Stimulated activated memory B cell treated with anti-CD40 and anti-IgM and Interleukin-4, amounts not matched to agents 10 μg/mL and 1 μg/mL and 100 μg/mL, for 72 hours (primary cell): ENCODE data around the gene KRTAP9-9.

Source experiments
- ATAC-seq: fragments of 150-1000 bp; cut with Tn5 transposase; 2 replicates; pipeline ENCODE4 v1.10.0; 2021
- H3K27ac Mint-ChIP-seq: one replicate; pipeline ENCODE4 v1.8.0; 2022; ENCODE audit warnings: mild to moderate bottlenecking, mixed read lengths
- H3K27me3 Mint-ChIP-seq: one replicate; pipeline ENCODE4 v1.8.0; 2022; ENCODE audit warnings: mixed read lengths
- H3K36me3 Mint-ChIP-seq: one replicate; pipeline ENCODE4 v1.8.0; 2022; ENCODE audit warnings: mixed read lengths
- H3K4me1 Mint-ChIP-seq: one replicate; pipeline ENCODE4 v1.8.0; 2022; ENCODE audit warnings: mixed read lengths
- H3K4me3 Mint-ChIP-seq: one replicate; pipeline ENCODE4 v1.8.0; 2022; ENCODE audit warnings: mild to moderate bottlenecking, moderate library complexity, mixed read lengths
- H3K9me3 Mint-ChIP-seq: one replicate; pipeline ENCODE4 v1.8.0; 2022; ENCODE audit warnings: mixed read lengths

Gene KRTAP9-9

GRCh38 chr17:41287050-41287449 lies 31.9 kb downstream of the KRTAP9-9 start:
- no peak overlapping the region for H3K27ac Mint-ChIP-seq
- peaks cover 4% of the 10 kb centered on the region for H3K4me1 Mint-ChIP-seq
- H3K27me3 Mint-ChIP-seq, result peaks cover 14% of the 10 kb centered on the region
- no peak for ATAC-seq
- no peak overlapping the region for H3K4me3 Mint-ChIP-seq
- no peaks in the 10 kb centered on the region for H3K36me3 Mint-ChIP-seq
- no peaks in the 10 kb centered on the region for H3K9me3 Mint-ChIP-seq

- Mint-ChIP-seq H3K4me3 (no peak overlapping the region), H3K9me3 (no peaks in the 10 kb centered on the region), H3K27ac (no peak overlapping the region), H3K4me1 (peaks cover 2% of the 10 kb centered on the region), H3K27me3 (peaks cover 22% of the 10 kb centered on the region), H3K36me3 (no peaks in the 10 kb centered on the region)
- ATAC-seq, result no peak
Measured at GRCh38 chr17:41294016-41294415, 38.8 kb downstream of the KRTAP9-9 start.

GRCh38 chr17:41296846-41297245 lies 41.7 kb downstream of the KRTAP9-9 start:
- Mint-ChIP-seq H3K27ac (no peak overlapping the region), H3K4me1 (no peaks in the 10 kb centered on the region), H3K36me3 (no peaks in the 10 kb centered on the region), H3K9me3 (no peaks in the 10 kb centered on the region), H3K27me3 (peaks cover 23% of the 10 kb centered on the region), H3K4me3 (no peak overlapping the region)
- no peak for ATAC-seq

GRCh38 chr17:41298458-41299135 lies 43.4 kb downstream of the KRTAP9-9 start:
- no peak for ATAC-seq
- Mint-ChIP-seq H3K36me3 (no peaks in the 10 kb centered on the region), H3K4me1 (peaks cover 2% of the 10 kb centered on the region)

GRCh38 chr17:41301204-41301790 lies 46.1 kb downstream of the KRTAP9-9 start:
- Mint-ChIP-seq H3K27ac (no peak overlapping the region), H3K4me1 (peaks cover 6% of the 10 kb centered on the region), H3K27me3 (peaks cover 14% of the 10 kb centered on the region), H3K9me3 (no peaks in the 10 kb centered on the region), H3K4me3 (no peak overlapping the region), H3K36me3 (no peaks in the 10 kb centered on the region)
- no peak for ATAC-seq

More at GRCh38 chr17:41298458-41299135, 43.4 kb downstream of the KRTAP9-9 start:
- Mint-ChIP-seq H3K27ac (no peak overlapping the region), H3K27me3 (peaks cover 14% of the 10 kb centered on the region), H3K9me3 (no peaks in the 10 kb centered on the region), H3K4me3 (no peak overlapping the region)

GRCh38 chr17:41301916-41302901 lies 47.0 kb downstream of the KRTAP9-9 start, which contains the start of gene KRTAP29-1:
Gene KRTAP29-1 (minus strand): TSS chr17:41302851. CDS start chr17:41302851, 0 bp downstream.
- Mint-ChIP-seq H3K9me3 (no peaks in the 10 kb centered on the region), H3K4me1 (peaks cover 6% of the 10 kb centered on the region), H3K4me3 (no peak within 1 kb of the TSS), H3K27me3 (peaks cover 14% of the 10 kb centered on the region), H3K27ac (no peak within 1 kb of the TSS), H3K36me3 (no peaks in the 10 kb centered on the region)
- no peak for ATAC-seq

- H3K27ac Mint-ChIP-seq, result no peak overlapping the region
- no peak overlapping the region for H3K4me3 Mint-ChIP-seq
- peaks cover 14% of the 10 kb centered on the region for H3K27me3 Mint-ChIP-seq
- no peaks in the 10 kb centered on the region for H3K9me3 Mint-ChIP-seq
- ATAC-seq, result no peak
- no peaks in the 10 kb centered on the region for H3K36me3 Mint-ChIP-seq
- peaks cover 12% of the 10 kb centered on the region for H3K4me1 Mint-ChIP-seq
Measured at GRCh38 chr17:41302981-41303380, 47.8 kb downstream of the KRTAP9-9 start.

- peaks cover 13% of the 10 kb centered on the region for H3K27me3 Mint-ChIP-seq
- H3K4me1 Mint-ChIP-seq, result peaks cover 23% of the 10 kb centered on the region
- H3K9me3 Mint-ChIP-seq, result no peaks in the 10 kb centered on the region
Measured at GRCh38 chr17:41304091-41304490, 48.9 kb downstream of the KRTAP9-9 start.

More at GRCh38 chr17:41304091-41304490, 48.9 kb downstream of the KRTAP9-9 start:
- ATAC-seq, result no peak
- H3K4me3 Mint-ChIP-seq, result no peak overlapping the region
- no peak overlapping the region for H3K27ac Mint-ChIP-seq
- no peaks in the 10 kb centered on the region for H3K36me3 Mint-ChIP-seq
